OCI-LY3 (cell line): ENCODE results near the gene STAT5B.

ENCODE experiments used
- H2AFZ ChIP-seq: fragments of 200-600, 300-600 bp; shearing (Covaris generic); 2 replicates; pipeline ENCODE4 v1.6.0; 2014; ENCODE audit warnings: antibody characterized with exemption, low read depth, low read length
- H3K27ac ChIP-seq: fragments of 200-600, 300-600 bp; sonication (generic); 2 replicates; pipeline ENCODE4 v1.5.1; 2014; ENCODE audit warnings: mild to moderate bottlenecking, low read length, moderate library complexity, mixed read lengths
- H3K27me3 ChIP-seq: fragments of 200-600, 300-600 bp; sonication (generic); 2 replicates; pipeline ENCODE4 v1.6.1; 2014; ENCODE audit warnings: low read depth, low read length, mixed read lengths
- H3K36me3 ChIP-seq: fragments of 200-600, 300-600 bp; sonication (generic); replicated peaks from 2 replicates; pipeline ENCODE3; 2014; ENCODE audit warnings: low read depth, low read length, mixed read lengths
- H3K4me1 ChIP-seq: fragments of 300-600, 200-600 bp; sonication (generic); 2 replicates; pipeline ENCODE4 v1.6.1; 2014; ENCODE audit warnings: low read length, mixed read lengths
- H3K4me2 ChIP-seq: fragments of 200-600, 300-600 bp; sonication (generic); 2 replicates; pipeline ENCODE4 v1.6.1; 2014; ENCODE audit warnings: low read length, mixed read lengths
- H3K4me3 ChIP-seq: fragments of 300-600, 200-600 bp; sonication (generic); 2 replicates; pipeline ENCODE4 v1.5.1; 2014; ENCODE audit warnings: antibody characterized with exemption, mild to moderate bottlenecking, low read length, moderate library complexity
- H3K79me2 ChIP-seq: fragments of 300-600, 200-600 bp; shearing (Covaris generic); 2 replicates; pipeline ENCODE4 v1.6.1; 2014; ENCODE audit warnings: mild to moderate bottlenecking, low read length, mixed read lengths
- H3K9ac ChIP-seq: fragments of 300-600, 200-600 bp; shearing (Covaris generic); 2 replicates; pipeline ENCODE4 v1.6.0; 2014; ENCODE audit warnings: mild to moderate bottlenecking, low read length, moderate library complexity
- H3K9me3 ChIP-seq: fragments of 200-600, 300-600 bp; shearing (Covaris generic); 2 replicates; pipeline ENCODE4 v1.6.1; 2014; ENCODE audit warnings: low read length, mixed read lengths; ENCODE audit not compliant: insufficient read depth
- H4K20me1 ChIP-seq: fragments of 200-600, 300-600 bp; sonication (generic); 2 replicates; pipeline ENCODE4 v1.6.1; 2016; ENCODE audit warnings: low read length, mixed read lengths; ENCODE audit not compliant: insufficient read depth
- EZH2phosphoT487 ChIP-seq: fragments of 200-600 bp; shearing (Covaris generic); IDR thresholded peaks from 2 replicates; pipeline ENCODE4 v1.6.1; 2018; ENCODE audit warnings: antibody characterized with exemption, mixed run types, low read depth
- TF ChIP-seq, protein P1 (sequence below): fragments of 200-600, 300-600 bp; sonication (generic); IDR thresholded peaks from 2 replicates; pipeline ENCODE4 v1.5.1; 2014; ENCODE audit warnings: antibody characterized with exemption, low read length, low read depth

The STAT5B gene

GRCh38 chr17:42179335-42179734 lies 96.9 kb downstream of the STAT5B start:
- no peaks in the 10 kb centered on the region for H3K36me3 ChIP-seq
- TF ChIP-seq EZH2phosphoT487: no peak
- TF ChIP-seq, protein P1, sequence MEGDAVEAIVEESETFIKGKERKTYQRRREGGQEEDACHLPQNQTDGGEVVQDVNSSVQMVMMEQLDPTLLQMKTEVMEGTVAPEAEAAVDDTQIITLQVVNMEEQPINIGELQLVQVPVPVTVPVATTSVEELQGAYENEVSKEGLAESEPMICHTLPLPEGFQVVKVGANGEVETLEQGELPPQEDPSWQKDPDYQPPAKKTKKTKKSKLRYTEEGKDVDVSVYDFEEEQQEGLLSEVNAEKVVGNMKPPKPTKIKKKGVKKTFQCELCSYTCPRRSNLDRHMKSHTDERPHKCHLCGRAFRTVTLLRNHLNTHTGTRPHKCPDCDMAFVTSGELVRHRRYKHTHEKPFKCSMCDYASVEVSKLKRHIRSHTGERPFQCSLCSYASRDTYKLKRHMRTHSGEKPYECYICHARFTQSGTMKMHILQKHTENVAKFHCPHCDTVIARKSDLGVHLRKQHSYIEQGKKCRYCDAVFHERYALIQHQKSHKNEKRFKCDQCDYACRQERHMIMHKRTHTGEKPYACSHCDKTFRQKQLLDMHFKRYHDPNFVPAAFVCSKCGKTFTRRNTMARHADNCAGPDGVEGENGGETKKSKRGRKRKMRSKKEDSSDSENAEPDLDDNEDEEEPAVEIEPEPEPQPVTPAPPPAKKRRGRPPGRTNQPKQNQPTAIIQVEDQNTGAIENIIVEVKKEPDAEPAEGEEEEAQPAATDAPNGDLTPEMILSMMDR: no peak
- no peak overlapping the region for H2AFZ ChIP-seq
- no peaks in the 10 kb centered on the region for H3K79me2 ChIP-seq
- 0 out of 2 replicates have a peak overlapping the region, but pooled peaks have one; percentile 0 for H3K27ac ChIP-seq
- no peaks in the 10 kb centered on the region for H3K27me3 ChIP-seq
- H3K9me3 ChIP-seq: no peaks in the 10 kb centered on the region
- peaks cover 38% of the 10 kb centered on the region for H3K4me1 ChIP-seq
- no peaks in the 10 kb centered on the region for H4K20me1 ChIP-seq
- no peak overlapping the region for H3K4me3 ChIP-seq
- no peak overlapping the region for H3K9ac ChIP-seq
- H3K4me2 ChIP-seq: peak overlapping the region; percentile 48

DNA sequence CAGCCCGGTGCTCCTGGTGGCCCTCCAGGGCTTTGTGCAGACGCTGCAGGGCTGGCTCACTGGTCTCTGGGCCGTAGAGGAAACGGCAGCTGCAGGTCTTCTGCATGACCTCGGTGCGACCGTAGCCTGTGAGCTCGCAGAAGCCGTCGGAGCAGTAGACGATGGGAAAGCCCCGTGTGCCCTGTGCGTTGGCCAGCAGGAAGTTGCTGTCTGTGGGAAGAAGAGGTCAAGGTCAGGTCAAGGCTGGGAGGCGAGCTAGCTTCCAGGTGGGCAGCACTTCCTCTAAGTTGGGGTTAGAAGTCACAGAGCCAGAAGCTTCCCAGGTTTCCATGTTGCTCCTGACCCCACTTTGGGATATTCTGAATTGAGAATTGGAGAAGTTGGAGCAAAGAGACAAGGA lies 97.4 kb downstream of the STAT5B start:
- no peaks in the 10 kb centered on the region for H3K27me3 ChIP-seq
- H3K9me3 ChIP-seq: no peaks in the 10 kb centered on the region
- H4K20me1 ChIP-seq: no peaks in the 10 kb centered on the region
- H3K9ac ChIP-seq: 0 out of 2 replicates have a peak overlapping the region, but pooled peaks have one; percentile 11
- peak overlapping the region; percentile 17; the same call in 1 of the 2 replicates for H3K4me3 ChIP-seq
- H3K79me2 ChIP-seq: no peaks in the 10 kb centered on the region
- no peaks in the 10 kb centered on the region for H3K36me3 ChIP-seq
- TF ChIP-seq, protein P1: no peak
- TF ChIP-seq EZH2phosphoT487: no peak
- H3K4me2 ChIP-seq: peak overlapping the region; percentile 48
- 0 out of 2 replicates have a peak overlapping the region, but pooled peaks have one; percentile 0 for H3K27ac ChIP-seq
- H2AFZ ChIP-seq: no peak overlapping the region
- H3K4me1 ChIP-seq: peaks cover 37% of the 10 kb centered on the region

- H2AFZ ChIP-seq: no peak overlapping the region
These were observed 98.5 kb downstream of the STAT5B start for GRCh38 chr17:42177684-42178083.

DNA sequence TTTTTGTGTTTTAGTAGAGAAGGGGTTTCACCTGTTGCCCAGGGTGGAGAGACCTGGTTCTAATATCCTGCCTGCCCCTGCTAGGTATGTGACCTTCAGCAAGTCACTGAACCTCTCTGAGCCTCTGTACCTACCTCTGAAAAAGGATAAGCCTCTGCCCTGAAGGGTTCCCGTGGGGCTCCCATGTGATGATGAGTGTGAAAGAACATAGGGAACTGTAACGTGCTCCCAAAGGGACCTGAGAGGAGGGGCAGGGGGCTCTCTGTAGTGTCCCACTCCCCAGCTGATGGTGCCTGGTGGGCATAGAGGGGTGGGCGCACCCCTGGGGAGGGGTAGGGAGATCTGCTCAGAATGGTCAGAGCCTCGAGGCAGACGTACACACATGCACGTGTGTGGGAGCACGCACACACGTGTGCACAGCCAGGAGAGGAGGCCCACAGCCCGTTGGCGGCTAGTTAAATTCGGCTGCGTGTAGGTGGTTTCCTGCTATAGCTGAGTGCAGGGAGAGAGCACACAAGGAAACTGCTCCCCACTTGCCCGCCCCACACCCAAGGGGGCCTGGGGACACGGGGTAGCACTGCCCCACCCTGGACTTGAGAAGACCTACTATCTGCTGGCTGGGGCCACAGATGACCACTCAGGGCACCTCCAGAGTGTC lies 101.9 kb downstream of the STAT5B start:
- no peaks in the 10 kb centered on the region for H4K20me1 ChIP-seq
- no peaks in the 10 kb centered on the region for H3K79me2 ChIP-seq
- TF ChIP-seq, protein P1: no peak
- no peak for TF ChIP-seq EZH2phosphoT487
- no peak overlapping the region for H3K27ac ChIP-seq
- no peaks in the 10 kb centered on the region for H3K36me3 ChIP-seq
- H3K9ac ChIP-seq: no peak overlapping the region
- H3K4me2 ChIP-seq: no peak overlapping the region
- H3K4me3 ChIP-seq: no peak overlapping the region
- H3K27me3 ChIP-seq: no peaks in the 10 kb centered on the region; the same call in 1 of the 2 replicates
- no peak overlapping the region for H2AFZ ChIP-seq
- no peaks in the 10 kb centered on the region for H3K9me3 ChIP-seq
- H3K4me1 ChIP-seq: peaks cover 15% of the 10 kb centered on the region

More at GRCh38 chr17:42177684-42178083, 98.5 kb downstream of the STAT5B start:
- Histone ChIP-seq H3K79me2 (no peaks in the 10 kb centered on the region), H4K20me1 (no peaks in the 10 kb centered on the region), H3K9me3 (no peaks in the 10 kb centered on the region), H3K4me3 (no peak overlapping the region), H3K4me2 (no peak overlapping the region), H3K27ac (no peak overlapping the region), H3K27me3 (no peaks in the 10 kb centered on the region; the same call in 1 of the 2 replicates), H3K36me3 (no peaks in the 10 kb centered on the region), H3K9ac (no peak overlapping the region), H3K4me1 (peaks cover 31% of the 10 kb centered on the region)
- TF ChIP-seq EZH2phosphoT487: no peak
- TF ChIP-seq, protein P1: no peak
